Osteoblast (primary cell): ENCODE data around the gene BRSK2. TPM values are rescaled to one million over a fixed set of nuclear protein-coding genes. Genes with fewer than 3 reads are reported as not detected.

Experiments used
- DNase-seq: peaks from one replicate; pipeline ENCODE4 v3.0.0; 2011; ENCODE audit warnings: low spot score, mixed read lengths; ENCODE audit not compliant: insufficient read length; ENCODE audit errors: missing footprints
- H2AFZ ChIP-seq: 2 replicates; pipeline ENCODE4 v1.6.0; 2011; ENCODE audit warnings: mild to moderate bottlenecking, low read length
- H3K27ac ChIP-seq: 2 replicates; pipeline ENCODE4 v1.5.1; 2011; ENCODE audit warnings: mild to moderate bottlenecking, low read depth, low read length, moderate library complexity
- H3K27me3 ChIP-seq: 2 replicates; pipeline ENCODE4 v1.6.0; 2012; ENCODE audit warnings: mild to moderate bottlenecking, control low read depth, inconsistent platforms, low read length, moderate library complexity; ENCODE audit not compliant: insufficient read depth
- H3K36me3 ChIP-seq: 2 replicates; pipeline ENCODE4 v1.5.1; 2011; ENCODE audit warnings: mild to moderate bottlenecking, low read length, control low read depth, moderate library complexity; ENCODE audit not compliant: insufficient read depth
- H3K4me1 ChIP-seq: 2 replicates; pipeline ENCODE4 v1.5.1; 2011; ENCODE audit warnings: mild to moderate bottlenecking, low read length, control low read depth, moderate library complexity; ENCODE audit not compliant: insufficient read depth
- H3K4me2 ChIP-seq: 2 replicates; pipeline ENCODE4 v1.6.0; 2011; ENCODE audit warnings: mild to moderate bottlenecking, low read length; ENCODE audit not compliant: insufficient read depth
- H3K4me3 ChIP-seq: fragments of 200-600 bp; sonication (generic); 3 replicates; pipeline ENCODE4 v1.5.1; 2012; ENCODE audit warnings: mild to moderate bottlenecking, low read length, inconsistent platforms; ENCODE audit not compliant: insufficient read depth
- H3K79me2 ChIP-seq: 2 replicates; pipeline ENCODE4 v1.6.0; 2012; ENCODE audit warnings: mild to moderate bottlenecking, low read length, control low read depth, inconsistent platforms; ENCODE audit not compliant: insufficient read depth
- H3K9me3 ChIP-seq: 2 replicates; pipeline ENCODE4 v1.5.1; 2011; ENCODE audit warnings: low read depth, low read length, control low read depth
- H4K20me1 ChIP-seq: 2 replicates; pipeline ENCODE4 v1.6.0; 2012; ENCODE audit warnings: mild to moderate bottlenecking, low read length, control low read depth; ENCODE audit not compliant: insufficient read depth
- CTCF ChIP-seq: IDR thresholded peaks from 2 replicates; pipeline ENCODE4 v1.5.1; 2011; ENCODE audit warnings: mild to moderate bottlenecking, low read depth, low read length, moderate library complexity; ENCODE audit errors: extremely low read depth
- total RNA-seq: library from RNA; depleted of rRNA; stranded (reverse); fragments of >200 nt; gene quantifications from 2 replicates; pipeline ENCODE4 v1.2.3, GENCODE V29; 2012

The BRSK2 gene
- total RNA-seq, 1 donor: 0.36 TPM

GRCh38 chr11:1342946-1343345, 46.8 kb upstream of the BRSK2 start:
- H2AFZ ChIP-seq: no peak overlapping the region
- no peaks in the 10 kb centered on the region for H3K36me3 ChIP-seq
- H3K79me2 ChIP-seq: no peaks in the 10 kb centered on the region
- no peak for DNase-seq
- no peak overlapping the region for H3K27ac ChIP-seq
- no peaks in the 10 kb centered on the region for H3K4me1 ChIP-seq
- TF ChIP-seq CTCF: no peak
- no peak overlapping the region for H3K4me3 ChIP-seq
- no peaks in the 10 kb centered on the region for H4K20me1 ChIP-seq
- no peak overlapping the region for H3K4me2 ChIP-seq
- H3K9me3 ChIP-seq: no peaks in the 10 kb centered on the region
- no peaks in the 10 kb centered on the region for H3K27me3 ChIP-seq

- Histone ChIP-seq H4K20me1 (no peaks in the 10 kb centered on the region), H3K27ac (no peak overlapping the region)
Observed at GRCh38 chr11:1343391-1344055, 46.2 kb upstream of the BRSK2 start.

GRCh38 chr11:1344056-1344635, 45.6 kb upstream of the BRSK2 start:
- H4K20me1 ChIP-seq: no peaks in the 10 kb centered on the region
- H3K27me3 ChIP-seq: peaks cover 3% of the 10 kb centered on the region
- no peaks in the 10 kb centered on the region for H3K36me3 ChIP-seq
- no peak overlapping the region for H2AFZ ChIP-seq
- H3K27ac ChIP-seq: no peak overlapping the region
- H3K4me2 ChIP-seq: no peak overlapping the region
- no peaks in the 10 kb centered on the region for H3K4me1 ChIP-seq
- no peak overlapping the region for H3K4me3 ChIP-seq
- no peak for DNase-seq
- H3K9me3 ChIP-seq: no peaks in the 10 kb centered on the region
- no peak for TF ChIP-seq CTCF
- H3K79me2 ChIP-seq: no peaks in the 10 kb centered on the region

More at GRCh38 chr11:1343391-1344055, 46.2 kb upstream of the BRSK2 start:
- Histone ChIP-seq H3K9me3 (no peaks in the 10 kb centered on the region), H3K79me2 (no peaks in the 10 kb centered on the region), H3K36me3 (no peaks in the 10 kb centered on the region), H3K4me1 (no peaks in the 10 kb centered on the region), H3K4me2 (no peak overlapping the region), H3K27me3 (no peaks in the 10 kb centered on the region), H2AFZ (no peak overlapping the region), H3K4me3 (no peak overlapping the region)
- no peak for DNase-seq
- no peak for TF ChIP-seq CTCF

- H3K27ac ChIP-seq: no peak overlapping the region
- no peak for DNase-seq
- no peaks in the 10 kb centered on the region for H3K36me3 ChIP-seq
- no peak for TF ChIP-seq CTCF
- H4K20me1 ChIP-seq: no peaks in the 10 kb centered on the region
- H3K4me3 ChIP-seq: no peak overlapping the region
- no peak overlapping the region for H3K4me2 ChIP-seq
- no peaks in the 10 kb centered on the region for H3K4me1 ChIP-seq
- no peak overlapping the region for H2AFZ ChIP-seq
- no peaks in the 10 kb centered on the region for H3K9me3 ChIP-seq
- H3K79me2 ChIP-seq: no peaks in the 10 kb centered on the region
- peaks cover 9% of the 10 kb centered on the region for H3K27me3 ChIP-seq
Observed at GRCh38 chr11:1345737-1346513, 43.8 kb upstream of the BRSK2 start.
